Smooth muscle cell (in vitro differentiated cells): ENCODE measurements around the gene LRRC37A3. TPM values are rescaled to one million over a fixed set of nuclear protein-coding genes. Genes with fewer than 3 reads are reported as not detected.
"Not testable (repeated sequence)": the region's sequence is repeated elsewhere in the genome, so short reads cannot be mapped to it uniquely, and the experiment has no call there.

Source experiments
- DNase-seq: peaks from one replicate; lab custom pipeline; 2025; ENCODE audit not compliant: unreplicated experiment; lab: John Stamatoyannopoulos, UW
- H2AFZ ChIP-seq: fragments of 200-600 bp; sonication (generic); 2 replicates; pipeline ENCODE4 v1.6.0; 2016; ENCODE audit warnings: antibody characterized with exemption, low read depth, mild to moderate bottlenecking
- H3F3A ChIP-seq: fragments of 200-600 bp; sonication (generic); 2 replicates; pipeline ENCODE4 v1.6.0; 2017; ENCODE audit warnings: antibody characterized with exemption, low read depth
- H3K27ac ChIP-seq: fragments of 200-600 bp; sonication (generic); 2 replicates; pipeline ENCODE4 v1.5.1; 2016; ENCODE audit warnings: low read depth, mild to moderate bottlenecking
- H3K27me3 ChIP-seq: fragments of 200-600 bp; sonication (generic); 2 replicates; pipeline ENCODE4 v1.6.1; 2016; ENCODE audit warnings: low read depth, mild to moderate bottlenecking
- H3K36me3 ChIP-seq: fragments of 200-600 bp; sonication (generic); 2 replicates; pipeline ENCODE4 v1.5.1; 2016; ENCODE audit warnings: low read depth
- H3K4me1 ChIP-seq: fragments of 200-600 bp; sonication (generic); 2 replicates; pipeline ENCODE4 v1.5.1; 2016; ENCODE audit warnings: low read depth
- H3K4me2 ChIP-seq: fragments of 200-600 bp; sonication (generic); 2 replicates; pipeline ENCODE4 v1.6.0; 2016; ENCODE audit warnings: mild to moderate bottlenecking
- H3K4me3 ChIP-seq: fragments of 200-600 bp; sonication (generic); 2 replicates; pipeline ENCODE4 v1.5.1; 2016; ENCODE audit warnings: mild to moderate bottlenecking
- H3K79me2 ChIP-seq: fragments of 200-600 bp; sonication (generic); 2 replicates; pipeline ENCODE4 v1.6.0; 2016; ENCODE audit warnings: low read depth, mild to moderate bottlenecking
- H3K9ac ChIP-seq: fragments of 200-600 bp; sonication (generic); 2 replicates; pipeline ENCODE4 v1.6.0; 2016; ENCODE audit warnings: low read depth
- H3K9me3 ChIP-seq: fragments of 200-600 bp; sonication (generic); replicated peaks from 2 replicates; pipeline ENCODE4 v1.5.1; 2016; ENCODE audit warnings: low read depth
- H4K20me1 ChIP-seq: fragments of 200-600 bp; sonication (generic); 2 replicates; pipeline ENCODE4 v1.6.0; 2016; ENCODE audit warnings: low read depth
- WGBS: methylation state at CpG from one replicate; pipeline ENCODE4 v1.1.7; 2016; ENCODE audit warnings: low lambda C conversion rate; 5-methylcytosine and 5-hydroxymethylcytosine counted together
- polyA plus RNA-seq: library from polyadenylated mRNA; unstranded; fragments of >200 nt; fragmentation: Nextera tagmentation; extraction: Ambion mirVana; gene quantifications from 2 replicates; pipeline ENCODE4 v1.2.1, GENCODE V29; 2016
- small RNA-seq: library from RNA; depleted of rRNA; stranded (forward); fragments of <200 nt; gene quantifications from one replicate; pipeline ENCODE3, GENCODE V24; 2014
- total RNA-seq: library from RNA; depleted of rRNA; stranded (reverse); fragments of >200 nt; gene quantifications from 2 replicates; pipeline ENCODE4 v1.2.3, GENCODE V29; 2014

The LRRC37A3 gene
- total and polyA plus RNA-seq, 2 experiments from 2014 or later, result 6.1 to 7.2 TPM

- peak overlapping the region; percentile 35 for H3K27ac ChIP-seq
Observed at GRCh38 chr17:64814993-64815832, 104.1 kb downstream of the LRRC37A3 start.

GRCh38 chr17:64808178-64808977 is 110.9 kb downstream of the LRRC37A3 start:
- WGBS, result 42% methylated on average over 7 of the region's 9 CpGs
- not testable (repeated sequence) for H3K36me3 ChIP-seq
- peak overlapping the region; percentile 60 for H3K27ac ChIP-seq

More at GRCh38 chr17:64814993-64815832, 104.1 kb downstream of the LRRC37A3 start:
- not testable (repeated sequence) for H2AFZ ChIP-seq, DNase-seq, H3K4me3 ChIP-seq, H3K9me3 ChIP-seq, H3F3A ChIP-seq, H3K27me3 ChIP-seq, H3K9ac ChIP-seq, H4K20me1 ChIP-seq, H3K4me1 ChIP-seq, H3K4me2 ChIP-seq, H3K36me3 ChIP-seq, H3K79me2 ChIP-seq
- WGBS, result 75% methylated on average over 12 of the region's 12 CpGs

More at GRCh38 chr17:64808178-64808977, 110.9 kb downstream of the LRRC37A3 start:
- not testable (repeated sequence) for H3K4me3 ChIP-seq, H3K79me2 ChIP-seq, H3K27me3 ChIP-seq, H4K20me1 ChIP-seq, H3K4me1 ChIP-seq, H3F3A ChIP-seq, DNase-seq, H3K4me2 ChIP-seq, H2AFZ ChIP-seq, H3K9ac ChIP-seq, H3K9me3 ChIP-seq

Small RNAs within 50 kb of the gene (small RNA-seq; reads per million reads assigned to genes)
- gene AC037487.3, result 0.08 reads per million
- not detected for gene AC103810.6
- gene AC103810.7, result not detected
- gene RDM1P4, result not detected
- not detected for gene RN7SL404P
- not detected for gene RNU7-115P

Other genes starting within 250 kb of the LRRC37A3 start
- 87.2 and 111 TPM in 2 replicates for gene GNA13, start 137.3 kb upstream of the LRRC37A3 start, total RNA-seq
- gene GNA13, start 137.3 kb upstream of the LRRC37A3 start, polyA plus RNA-seq, result 21.5 and 25.8 TPM in 2 replicates
- 15.6 and 16.3 TPM in 2 replicates for gene RGS9, start 217.9 kb upstream of the LRRC37A3 start, total RNA-seq
- 18.8 and 20.4 TPM in 2 replicates for gene RGS9, start 217.9 kb upstream of the LRRC37A3 start, polyA plus RNA-seq